Measurements from ENCODE around the gene MAP3K7CL.
A peak's percentile ranks its signal among the peaks of the same experiment; 100 is the strongest.

The MAP3K7CL gene

GRCh38 chr21:29209696-29210095 is 79.3 kb downstream of the MAP3K7CL start:
- DNase-seq (ENCODE audit: low read depth) = no peak
- no peak overlapping the region for H3K4me3 ChIP-seq (ENCODE audit: low read length)
- TF ChIP-seq CTCF (IDR thresholded peaks at IDR 0.05; ENCODE audit: insufficient read depth, low read depth, low read length, missing control alignments) = no peak

GRCh38 chr21:29211205-29211604 is 80.8 kb downstream of the MAP3K7CL start:
- TF ChIP-seq CTCF (IDR thresholded peaks at IDR 0.05; ENCODE audit: insufficient read depth, low read depth, low read length, missing control alignments) = no peak
- DNase-seq (ENCODE audit: low read depth) = no peak
- no peak overlapping the region for H3K4me3 ChIP-seq (ENCODE audit: low read length)

- no peak for TF ChIP-seq CTCF (IDR thresholded peaks at IDR 0.05; ENCODE audit: insufficient read depth, low read depth, low read length, missing control alignments)
- no peak overlapping the region for H3K4me3 ChIP-seq (ENCODE audit: low read length)
- no peak for DNase-seq (ENCODE audit: low read depth)
Measured at GRCh38 chr21:29212446-29212845, 82.0 kb downstream of the MAP3K7CL start.

- DNase-seq (ENCODE audit: low read depth) = no peak
- TF ChIP-seq CTCF (IDR thresholded peaks at IDR 0.05; ENCODE audit: insufficient read depth, low read depth, low read length, missing control alignments) = no peak
- H3K4me3 ChIP-seq (ENCODE audit: low read length) = no peak overlapping the region
Measured at GRCh38 chr21:29213513-29214385, 83.3 kb downstream of the MAP3K7CL start.

- TF ChIP-seq CTCF (IDR thresholded peaks at IDR 0.05; ENCODE audit: insufficient read depth, low read depth, low read length, missing control alignments) = no peak
- H3K4me3 ChIP-seq (ENCODE audit: low read length) = no peak overlapping the region
- DNase-seq (ENCODE audit: low read depth) = no peak
Measured at GRCh38 chr21:29215709-29216108, 85.3 kb downstream of the MAP3K7CL start.

GRCh38 chr21:29217818-29218291 is 87.4 kb downstream of the MAP3K7CL start:
- TF ChIP-seq CTCF (IDR thresholded peaks at IDR 0.05; ENCODE audit: insufficient read depth, low read depth, low read length, missing control alignments) = no peak
- DNase-seq (ENCODE audit: low read depth) = peak; percentile 97

GRCh38 chr21:29218749-29219148 is 88.3 kb downstream of the MAP3K7CL start:
- no peak overlapping the region for H3K4me3 ChIP-seq (ENCODE audit: low read length)
- DNase-seq (ENCODE audit: low read depth) = peak; percentile 70
- TF ChIP-seq CTCF (IDR thresholded peaks at IDR 0.05; ENCODE audit: insufficient read depth, low read depth, low read length, missing control alignments) = no peak

More at GRCh38 chr21:29217818-29218291, 87.4 kb downstream of the MAP3K7CL start:
- H3K4me3 ChIP-seq (ENCODE audit: low read length) = no peak overlapping the region
